GM21737 (cell line): ENCODE data around the gene FBXL13.
"Not testable (repeated sequence)": the region's sequence is repeated elsewhere in the genome, so short reads cannot be mapped to it uniquely, and the experiment has no call there.

ENCODE experiments used
- ATAC-seq: cut with Tn5 transposase; IDR thresholded peaks from one replicate; pipeline ENCODE4 v1.9.1; 2021; ENCODE audit warnings: mild to moderate bottlenecking, moderate library complexity; ENCODE audit not compliant: unreplicated experiment

The FBXL13 gene

DNA sequence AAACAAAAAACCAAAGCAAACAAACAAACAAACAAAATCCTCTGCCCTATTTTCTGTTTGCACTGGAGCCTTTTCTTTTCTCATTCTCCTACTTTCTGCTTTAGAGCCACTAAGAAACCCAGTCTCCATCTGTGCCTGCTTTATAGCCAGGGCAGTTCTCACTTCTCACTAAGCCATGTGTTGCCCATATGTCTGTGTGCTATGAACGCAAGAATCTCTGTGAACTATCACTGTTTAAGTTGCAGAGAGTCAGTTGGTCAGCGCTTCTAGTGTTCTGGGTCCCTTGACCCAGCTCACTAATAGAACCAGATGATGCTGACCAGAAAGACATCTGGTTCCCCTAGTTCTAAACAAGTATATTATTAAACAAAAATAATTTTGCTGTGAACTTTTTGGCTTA is 244.4 kb downstream of the FBXL13 start:
- no peak for ATAC-seq

DNA sequence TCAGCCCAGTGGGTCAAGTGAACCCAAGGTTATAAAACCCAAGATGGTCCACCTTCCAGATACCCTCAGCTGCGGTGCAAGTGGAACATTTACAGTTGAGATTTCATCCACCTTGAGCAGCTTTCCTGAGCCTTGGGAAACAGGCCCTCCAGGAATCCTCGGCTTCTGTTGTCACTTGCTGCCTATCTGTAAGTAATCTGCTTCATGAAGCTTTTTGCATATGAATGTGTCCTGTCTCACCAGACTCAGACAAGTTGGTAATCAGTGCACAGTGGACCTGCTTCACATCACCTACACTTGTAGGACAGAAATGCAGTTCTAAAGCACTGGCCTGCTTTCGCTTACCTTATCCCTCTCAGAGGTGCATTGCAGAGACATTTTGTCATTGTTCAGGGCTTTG is 245.5 kb downstream of the FBXL13 start:
- ATAC-seq, result no peak

DNA sequence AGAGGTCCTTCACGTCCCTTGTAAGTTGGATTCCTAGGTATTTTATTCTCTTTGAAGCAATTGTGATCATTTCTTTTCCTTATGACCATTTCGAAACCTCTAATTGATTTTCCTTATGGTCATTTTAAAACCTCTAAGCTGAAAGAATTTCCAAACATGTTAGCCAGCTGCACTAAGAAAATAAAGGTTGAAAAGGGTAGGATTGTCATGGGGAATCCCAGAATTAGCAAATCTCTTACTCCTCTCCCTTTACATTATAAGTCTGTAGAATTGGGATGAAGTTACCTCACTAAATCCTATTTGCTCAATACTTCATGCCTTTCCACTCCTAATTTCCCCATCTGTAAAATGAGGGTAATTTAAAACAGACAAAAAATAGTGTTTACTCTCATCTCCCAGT is 246.3 kb downstream of the FBXL13 start:
- no peak for ATAC-seq

DNA sequence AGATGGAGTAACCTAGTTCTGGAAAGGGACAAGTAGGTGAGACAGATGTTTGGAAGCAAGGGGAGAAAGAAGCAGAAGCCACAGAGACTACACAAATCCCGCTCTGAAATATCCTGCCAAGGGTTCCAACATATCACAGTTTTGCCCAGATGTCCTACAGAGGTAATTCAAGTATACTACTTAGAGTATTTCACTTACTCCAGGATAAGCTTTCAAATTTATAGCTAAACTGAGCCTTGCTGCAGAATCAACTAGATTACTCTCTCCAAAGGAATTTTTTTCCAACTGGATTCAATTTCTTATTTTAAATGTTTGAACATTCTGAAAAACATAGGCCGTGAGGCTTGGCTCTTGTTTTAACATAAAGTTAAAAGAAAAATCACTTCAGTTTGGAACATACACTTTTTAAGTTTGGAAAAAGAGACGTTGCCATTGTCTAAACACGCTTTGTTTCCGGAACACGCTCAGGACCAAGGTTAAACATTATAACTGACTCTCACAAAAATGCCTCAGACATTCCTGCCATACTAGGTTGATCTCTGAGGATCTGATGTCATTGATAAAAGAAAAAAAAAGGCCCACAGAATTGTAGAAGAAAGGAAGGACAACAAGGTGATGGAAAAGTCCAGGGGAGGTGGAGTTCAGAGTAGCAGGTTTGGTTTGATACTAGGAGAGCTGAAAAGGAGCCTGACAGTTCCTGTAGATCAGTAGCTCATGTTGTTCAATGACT is 251.0 kb downstream of the FBXL13 start:
- ATAC-seq, result no peak

DNA sequence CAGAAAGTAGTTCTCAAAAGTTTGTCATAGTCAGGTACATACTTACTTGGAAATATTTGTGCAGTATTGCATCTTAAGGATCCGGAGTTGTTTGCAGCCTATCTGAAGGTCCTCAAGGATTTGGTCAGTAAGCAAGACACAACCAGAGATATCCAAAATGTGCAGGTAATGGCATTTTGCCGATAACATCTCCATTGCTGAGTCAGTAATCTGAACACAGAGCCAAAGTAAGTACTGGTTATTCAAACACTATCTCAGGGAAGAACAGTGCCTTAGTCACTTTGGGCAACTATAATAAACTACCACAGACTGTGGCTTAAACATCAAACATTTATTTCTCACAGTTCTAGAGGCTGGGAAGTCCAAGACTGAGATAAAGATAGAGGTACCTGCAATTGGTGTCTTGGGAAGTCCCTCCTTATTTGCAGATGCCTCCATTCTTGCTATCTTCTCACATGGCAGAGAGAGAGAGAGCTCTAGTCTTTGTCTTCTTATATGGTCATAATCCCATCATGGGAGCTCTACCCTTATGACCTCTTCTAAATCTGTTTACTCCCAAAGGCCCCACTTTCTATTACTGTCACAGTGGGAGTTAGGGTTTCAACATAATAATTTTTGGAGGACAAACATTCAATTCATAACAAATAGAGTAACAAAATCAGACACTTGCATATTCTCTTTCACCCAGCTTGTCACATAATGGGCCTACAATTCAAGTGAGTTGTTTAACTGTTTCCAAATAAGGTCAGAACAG is 252.4 kb downstream of the FBXL13 start:
- ATAC-seq, result no peak

DNA sequence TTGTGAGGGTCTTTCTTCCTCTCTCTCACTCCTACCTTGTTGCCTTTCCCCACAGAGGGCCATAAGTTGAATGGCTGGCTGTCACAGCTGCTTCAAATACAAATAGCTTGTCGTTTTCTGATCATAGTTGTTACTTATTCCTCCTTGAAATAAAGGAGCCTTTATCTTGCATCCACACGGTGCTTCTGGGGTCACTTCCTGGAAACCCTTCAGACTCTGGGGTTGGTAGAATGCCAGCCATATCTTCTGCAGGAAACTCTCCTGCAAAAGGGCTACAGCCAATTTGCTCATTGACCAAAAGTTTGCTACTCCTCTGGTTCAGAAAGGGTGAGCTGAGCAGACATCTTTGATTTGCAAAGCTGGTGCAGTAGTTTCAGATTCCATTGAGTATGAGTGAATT is 255.4 kb downstream of the FBXL13 start:
- no peak for ATAC-seq

DNA sequence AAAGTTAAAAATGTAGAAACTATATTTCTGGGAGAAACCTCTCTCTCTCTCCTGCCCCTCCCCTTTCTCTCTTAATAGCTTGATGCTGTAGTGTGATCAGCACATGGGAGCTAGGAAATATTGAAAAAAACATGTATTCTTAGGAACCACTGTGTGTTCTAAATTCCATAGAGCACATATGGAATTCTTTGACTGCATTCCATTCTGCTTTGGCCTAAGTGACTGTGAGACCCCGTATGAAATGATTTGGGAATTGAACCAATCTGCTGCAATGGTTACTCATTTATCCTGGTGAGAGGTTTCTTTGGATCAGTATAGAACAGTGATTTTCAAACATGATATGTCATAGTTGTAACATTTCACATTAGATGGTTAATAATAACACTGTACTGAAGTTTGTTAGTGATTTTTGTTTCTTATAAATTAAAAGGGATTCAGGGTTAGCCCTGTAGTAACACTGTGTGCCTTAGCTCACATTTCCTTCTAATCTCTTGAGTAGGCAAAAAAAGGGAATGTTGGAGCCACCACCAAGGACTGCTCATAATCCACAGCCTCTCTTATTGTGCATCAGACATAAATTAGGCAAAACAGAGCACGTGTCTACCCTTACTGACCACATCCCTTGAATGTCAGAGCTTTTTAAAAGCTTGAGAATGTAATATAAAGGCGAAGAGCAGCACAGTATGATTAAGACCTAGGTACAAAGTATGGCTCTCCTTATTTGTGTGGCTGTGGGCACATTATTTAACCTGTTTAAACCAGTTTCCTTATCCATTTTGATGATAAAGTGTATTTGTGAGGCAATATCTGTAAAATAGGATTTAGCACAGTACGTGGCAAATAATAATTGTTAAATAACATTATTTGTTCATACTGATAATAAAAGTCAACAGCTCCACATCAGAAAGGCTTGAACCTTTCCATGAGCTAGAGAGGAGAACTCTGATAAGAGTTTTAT is 256.7 kb downstream of the FBXL13 start:
- ATAC-seq, result no peak

DNA sequence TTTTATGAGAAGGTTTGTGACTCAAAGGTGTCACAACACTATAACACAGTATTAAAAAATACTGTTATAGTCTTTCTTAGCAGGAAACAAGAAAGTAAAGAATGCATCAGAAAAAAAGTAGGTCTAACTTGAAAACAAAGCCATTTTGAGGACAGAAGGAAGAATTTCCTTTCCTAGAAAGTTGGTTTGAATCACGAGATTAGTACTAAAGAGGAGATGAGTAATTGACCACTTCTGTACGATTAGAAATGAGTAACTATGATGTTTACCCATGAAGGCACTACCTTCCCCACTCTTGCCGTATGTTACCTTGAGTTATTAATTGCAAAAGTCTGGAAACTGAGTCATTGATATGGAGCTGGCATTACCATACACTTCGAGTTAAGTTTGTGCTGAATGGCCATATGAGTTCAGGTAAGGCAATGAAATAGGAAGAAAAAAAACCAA is 260.5 kb downstream of the FBXL13 start:
- no peak for ATAC-seq

DNA sequence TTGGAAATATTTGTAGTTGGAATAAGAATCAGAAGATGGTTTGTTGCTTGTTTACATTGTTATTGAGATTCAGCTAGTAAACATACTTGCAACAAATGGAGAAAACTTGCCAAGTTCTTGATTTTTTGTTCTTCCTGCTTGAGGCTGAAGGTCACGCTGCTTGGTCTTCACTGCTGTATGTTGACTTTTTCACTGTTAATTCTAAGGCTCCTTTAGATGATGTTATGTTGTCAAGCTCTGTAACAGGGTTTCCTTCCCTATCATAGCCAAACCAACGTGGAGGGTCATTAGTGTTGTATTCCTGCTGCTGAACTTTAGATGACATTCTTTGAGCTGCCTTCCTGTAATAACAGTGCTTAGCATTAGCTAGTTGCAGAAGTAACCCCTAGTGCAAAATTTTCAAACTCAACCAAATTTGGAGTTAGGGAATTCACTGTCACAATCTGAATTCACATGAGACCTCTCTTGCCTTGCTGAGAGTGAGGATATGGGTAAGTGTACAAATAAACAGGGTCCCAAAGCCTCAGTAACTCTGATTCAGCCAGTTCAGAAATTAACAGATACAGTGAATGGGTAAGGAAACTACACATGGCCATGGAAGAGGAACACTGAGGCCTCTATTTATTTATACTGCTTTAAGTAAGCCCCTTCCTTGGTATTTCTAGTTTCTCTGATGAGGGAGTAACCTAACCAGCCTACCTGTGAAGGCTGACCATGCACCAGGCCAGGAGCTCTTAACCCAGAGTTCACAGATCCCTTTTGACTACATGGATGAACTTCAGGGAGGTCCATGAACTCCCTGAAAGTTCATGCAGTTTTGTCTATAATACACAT is 261.2 kb downstream of the FBXL13 start:
- no peak for ATAC-seq

DNA sequence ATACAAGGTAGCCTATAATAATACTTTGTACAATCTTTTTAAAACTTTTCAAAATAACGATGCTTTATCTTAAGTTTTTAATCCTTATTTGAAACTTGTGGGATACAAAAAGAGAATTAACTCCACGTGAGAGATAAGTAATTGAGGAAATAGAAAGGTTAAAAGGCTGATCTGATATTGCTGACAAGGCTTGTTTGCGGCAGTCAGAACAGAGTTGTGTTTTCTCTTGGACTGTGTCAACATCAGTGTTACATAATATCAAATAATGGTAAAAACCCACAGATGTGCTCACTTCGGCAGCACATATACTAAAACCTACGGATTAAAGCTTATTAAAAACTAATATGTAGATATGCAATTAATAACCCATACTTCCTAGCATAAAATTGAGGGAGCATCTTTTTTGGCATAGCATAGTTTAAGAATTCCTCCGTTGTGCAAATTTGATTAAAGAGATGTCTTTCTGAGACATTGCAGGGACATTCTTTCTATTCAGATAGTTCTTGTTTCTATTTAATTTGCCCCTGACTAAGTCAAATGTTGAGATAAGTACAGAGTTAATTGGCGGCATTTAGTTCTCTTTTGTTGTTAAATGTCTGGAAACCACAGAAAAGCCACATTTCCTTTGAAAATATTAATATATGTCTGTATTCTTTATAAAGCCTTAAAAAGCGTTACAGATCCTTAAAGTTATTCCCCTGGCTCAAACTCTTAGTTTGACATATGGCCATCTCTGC is 262.5 kb downstream of the FBXL13 start:
- ATAC-seq, result no peak

DNA sequence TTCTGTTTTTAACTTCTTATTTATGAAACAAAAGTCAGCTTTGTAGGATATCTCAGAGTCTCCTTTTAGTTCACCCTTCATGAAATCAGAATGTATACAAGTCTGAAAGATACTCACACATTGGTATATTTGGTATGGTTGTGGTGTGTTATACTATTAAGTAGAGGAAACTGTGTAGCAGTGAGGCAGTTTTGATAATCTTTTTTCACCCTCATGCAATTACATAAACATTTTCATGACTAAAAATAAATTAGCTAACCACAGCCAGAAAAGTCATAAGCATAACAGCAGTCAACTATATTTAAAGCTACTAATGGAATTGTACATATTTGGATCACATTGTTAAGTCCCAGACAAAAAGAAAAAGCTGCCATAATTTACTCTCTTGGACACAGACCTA is 263.7 kb downstream of the FBXL13 start:
- no peak for ATAC-seq

DNA sequence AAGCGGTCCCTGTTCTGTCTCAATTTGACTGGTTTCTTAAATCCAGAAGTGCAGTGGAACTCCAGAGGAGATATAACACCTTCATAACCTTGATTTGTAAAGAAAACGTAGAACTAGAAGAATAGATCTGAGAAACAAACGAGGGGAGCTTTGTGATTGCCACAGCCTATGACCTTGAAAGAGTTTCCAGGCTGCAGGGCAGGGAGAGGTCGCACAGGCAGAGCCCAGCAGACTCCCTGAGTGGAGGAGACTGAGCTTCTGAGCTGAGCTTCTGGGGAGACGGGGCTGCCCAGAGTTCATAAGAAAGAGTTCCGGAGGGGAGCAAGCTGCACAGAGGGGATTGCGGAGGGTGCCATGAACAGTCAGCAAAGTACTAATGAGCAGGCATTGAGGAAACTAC is 268.0 kb downstream of the FBXL13 start:
- no peak for ATAC-seq

DNA sequence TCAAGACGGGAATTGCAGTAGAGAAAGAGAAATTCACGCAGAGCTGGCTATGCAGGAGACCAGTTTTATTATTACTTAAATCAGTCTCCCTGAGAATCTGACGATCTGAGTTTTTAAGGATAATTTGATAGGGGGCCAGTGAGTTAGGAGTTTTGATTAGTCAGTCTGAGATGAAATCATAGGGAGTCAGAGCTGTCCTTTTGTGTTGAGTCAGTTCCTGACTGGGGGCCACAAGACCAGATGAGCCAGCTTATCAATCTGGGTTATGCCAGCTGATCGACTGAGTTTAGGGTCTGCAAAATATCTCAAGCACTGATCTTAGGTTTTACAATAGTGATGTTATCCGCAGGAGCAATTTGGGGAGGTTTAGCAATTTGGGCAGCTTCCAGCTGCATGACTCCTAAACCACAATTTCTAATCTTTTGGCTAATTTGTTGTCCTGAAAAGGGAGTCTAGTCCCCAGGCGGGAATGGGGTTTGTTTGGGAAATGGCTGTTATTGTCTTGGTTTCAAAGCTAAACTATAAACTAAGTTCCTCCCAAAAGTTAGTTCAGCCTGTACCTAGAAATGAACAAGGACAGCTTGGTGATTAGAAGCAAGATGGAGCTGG is 278.5 kb downstream of the FBXL13 start:
- not testable (repeated sequence) for ATAC-seq

DNA sequence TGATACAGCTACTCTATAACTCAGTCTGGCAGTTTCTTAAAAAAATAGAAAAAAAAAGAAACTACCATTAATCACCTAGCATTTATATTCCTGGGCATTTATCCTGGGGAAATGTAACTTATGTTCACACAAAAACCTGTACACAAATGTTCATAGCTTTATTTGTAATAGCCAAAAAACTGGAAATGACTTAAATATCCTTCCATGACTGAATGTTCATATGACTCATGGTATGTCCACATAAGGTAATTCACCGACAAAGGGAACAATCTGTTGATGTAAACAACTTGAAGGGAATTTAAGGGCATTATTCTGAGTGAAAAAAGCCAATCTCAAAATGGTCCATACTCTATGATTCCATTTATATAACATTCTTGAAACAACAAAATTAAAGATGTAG is 280.0 kb downstream of the FBXL13 start:
- ATAC-seq, result not testable (repeated sequence)

DNA sequence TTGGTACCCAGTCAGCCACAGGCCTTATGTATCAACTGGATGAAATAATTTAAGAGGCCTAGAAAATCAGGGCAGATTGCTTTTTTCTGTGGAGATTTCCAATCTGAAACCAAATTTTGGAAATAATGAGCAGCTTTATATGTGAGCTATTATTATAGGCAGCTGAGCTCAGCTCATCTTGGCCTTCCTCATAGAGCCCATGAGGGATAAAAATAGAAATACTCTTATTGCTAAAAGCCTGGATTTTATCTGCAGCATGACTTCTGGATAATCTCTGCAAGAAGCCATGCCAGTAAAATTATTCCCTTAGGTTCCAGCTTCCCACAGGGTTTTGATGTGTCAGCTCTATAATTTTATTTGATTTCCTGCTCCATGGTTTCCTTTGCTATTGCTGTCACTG is 282.8 kb downstream of the FBXL13 start:
- ATAC-seq, result not testable (repeated sequence)

DNA sequence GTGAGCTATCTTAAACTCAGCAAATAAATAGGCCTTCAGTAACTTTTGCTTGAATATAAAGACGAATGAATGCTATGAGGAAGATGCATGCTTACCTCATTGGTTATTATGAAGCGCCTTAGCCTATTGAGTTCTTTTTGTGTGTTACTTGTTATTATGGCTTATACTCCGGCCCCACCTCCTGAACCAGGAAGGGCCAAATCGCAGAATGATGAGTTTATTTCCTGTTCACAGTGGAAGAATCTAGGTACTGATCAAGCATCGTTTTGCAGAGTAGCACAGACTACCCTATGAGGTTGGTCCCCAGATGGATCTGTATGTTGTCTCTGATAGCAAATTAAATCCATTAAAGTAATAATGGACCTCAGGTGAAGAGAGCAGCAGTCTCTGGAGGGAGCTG is 283.2 kb downstream of the FBXL13 start:
- not testable (repeated sequence) for ATAC-seq

DNA sequence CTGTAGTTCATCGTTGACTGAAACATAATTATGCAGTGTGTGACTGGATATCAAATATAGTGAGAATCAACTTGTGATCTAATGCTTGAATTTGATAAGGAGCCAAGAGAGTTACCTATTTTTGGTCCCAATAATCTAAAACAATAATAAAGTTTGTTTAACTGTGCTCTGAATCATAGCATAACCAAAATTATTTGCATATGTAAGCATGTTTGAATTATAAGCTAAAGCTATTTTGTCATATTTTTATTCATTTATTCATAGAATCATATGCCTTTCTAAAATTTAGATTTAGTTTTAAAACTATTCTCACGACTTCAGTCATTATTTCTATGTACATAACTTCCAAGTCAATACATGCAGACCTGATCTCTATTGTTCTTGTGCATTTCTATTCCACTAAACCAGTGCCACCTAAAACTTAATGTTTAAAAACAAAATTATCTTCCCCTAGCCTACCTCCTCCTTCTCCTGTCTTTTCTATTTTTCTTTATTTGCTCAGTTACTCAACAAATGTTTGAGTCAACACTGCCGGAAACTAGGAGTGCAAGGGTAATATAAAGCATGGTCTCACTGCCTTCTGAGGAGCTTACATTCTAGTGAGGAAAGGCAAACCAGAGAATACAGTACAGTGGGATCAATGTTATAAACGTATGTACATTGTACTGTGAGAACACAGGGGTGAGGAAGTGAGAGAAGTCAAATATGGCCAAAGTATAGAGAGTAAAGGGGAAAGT is 284.1 kb downstream of the FBXL13 start:
- not testable (repeated sequence) for ATAC-seq

DNA sequence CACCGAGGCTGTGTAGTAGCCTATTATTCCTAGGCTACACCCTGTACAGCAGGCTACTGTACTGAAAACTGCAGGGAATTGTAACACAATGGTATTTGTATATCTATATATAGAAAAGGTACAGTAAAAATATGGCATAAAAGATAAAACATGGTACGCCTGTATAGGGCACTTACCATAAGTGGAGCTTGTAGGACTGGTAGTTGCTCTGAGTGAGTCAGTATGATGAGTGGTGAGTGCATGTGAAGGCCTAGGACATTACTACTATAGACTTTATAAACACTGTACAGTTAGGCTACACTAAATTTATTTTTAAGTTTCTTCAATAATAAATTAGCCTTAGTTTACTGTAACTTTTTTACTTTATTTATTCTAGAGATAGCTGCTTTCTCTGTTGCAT is 285.8 kb downstream of the FBXL13 start:
- ATAC-seq, result not testable (repeated sequence)

DNA sequence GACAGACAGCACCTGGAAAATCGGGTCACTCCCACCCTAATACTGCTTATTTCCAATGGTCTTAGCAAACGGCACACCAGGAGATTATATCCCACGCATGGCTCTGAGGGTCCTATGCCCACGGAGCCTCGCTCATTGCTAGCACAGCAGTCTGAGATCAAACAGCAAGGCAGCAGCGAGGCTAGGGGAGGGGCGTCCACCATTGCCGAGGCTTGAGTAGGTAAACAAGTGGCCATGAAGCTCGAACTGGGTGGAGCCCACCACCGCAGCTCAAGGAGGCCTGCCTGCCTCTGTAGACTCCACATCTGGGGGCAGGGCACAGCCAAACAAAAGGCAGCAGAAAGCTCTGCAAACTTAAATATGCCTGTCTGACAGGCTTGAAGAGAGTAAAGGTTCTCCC is 293.7 kb downstream of the FBXL13 start:
- not testable (repeated sequence) for ATAC-seq
